Thyroid gland (tissue), 4 donors: ENCODE measurements around the gene AMER2.

Source experiments
- CTCF ChIP-seq, 6 experiments: fragments of 200-600 bp in 3 of 6; fragments of 450-650 bp in 3 of 6; sonication (generic) in 3 of 6; IDR thresholded peaks; one replicate each; pipeline ENCODE4 v1.5.1; 2016 to 2019; ENCODE audit warnings: antibody characterized with exemption in 6 of 6, mild to moderate bottlenecking in 2 of 6, inconsistent platforms in 1 of 6, moderate library complexity in 1 of 6
- POLR2A ChIP-seq, 2 donors: fragments of 450-650 bp; IDR thresholded peaks; one replicate each; pipeline ENCODE4 v1.6.1; 2017; ENCODE audit warnings: antibody characterized with exemption in 2 of 2, mild to moderate bottlenecking in 2 of 2, moderate library complexity in 1 of 2

GRCh38 chr13:25147638-25148401 is 24.3 kb downstream of the AMER2 start:
- no peak for TF ChIP-seq CTCF (IDR thresholded peaks at IDR 0.05)
- no peak for TF ChIP-seq POLR2A (IDR thresholded peaks at IDR 0.05)
